Measurements from ENCODE around the gene MBD3L2B. TPM values are rescaled to one million over a fixed set of nuclear protein-coding genes. Genes with fewer than 3 reads are reported as not detected.

Gene MBD3L2B
- polyA plus RNA-seq, 1 of the 3 experiments (the other 2 are of a cell fraction) = not detected

- TF ChIP-seq PBX3 (IDR thresholded peaks at IDR 0.05) = no peak
- no peak for TF ChIP-seq USF1 (IDR thresholded peaks at IDR 0.05; ENCODE audit: borderline replicate concordance, low read depth)
These were observed 23.4 kb downstream of the MBD3L2B start (continued) for GRCh38 chr19:6997679-6998445.

DNA sequence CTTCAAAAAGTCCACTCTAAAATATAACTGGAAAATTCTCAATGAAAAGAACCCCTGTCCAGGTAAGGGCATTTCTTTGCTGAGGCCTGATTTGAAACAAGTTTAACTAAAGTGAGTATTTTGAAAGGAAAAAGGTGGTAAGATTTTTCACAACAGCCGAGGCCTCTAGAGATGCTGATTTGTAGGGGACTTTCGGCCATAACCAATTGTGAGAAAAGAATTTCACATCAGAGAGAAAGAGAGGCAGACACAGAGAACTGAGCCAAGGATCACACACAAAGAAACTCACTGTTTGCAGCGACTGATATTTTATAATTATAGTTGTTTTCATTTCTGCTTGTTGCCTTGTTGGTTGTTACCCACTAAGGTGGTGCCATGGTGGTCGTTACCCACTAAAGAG, 24.4 kb downstream of the MBD3L2B start:
- Histone ChIP-seq H3K36me3 (replicated peaks in 1 of 2; ENCODE audit: control insufficient read depth in 1 of 2, insufficient read depth in 2 of 2, low read length in 1 of 2) (no peaks in the 10 kb centered on the region), H3K4me3 (ENCODE audit: low read depth in 2 of 2, low read length in 1 of 2) (no peak overlapping the region), H4K20me1 (ENCODE audit: insufficient read depth) (no peaks in the 10 kb centered on the region), H3K4me1 (ENCODE audit: control insufficient read depth in 1 of 2, insufficient read depth in 2 of 2, low read depth in 1 of 2, low read length in 1 of 2) (no peaks in the 10 kb centered on the region), H3K9me3 (no peaks in the 10 kb centered on the region), H2AFZ (ENCODE audit: low read depth) (no peak overlapping the region), H3K27me3 (ENCODE audit: insufficient read depth) (no peaks in the 10 kb centered on the region; the same call in 1 of the 2 replicates), H3K9ac (no peak overlapping the region), H3F3A (replicated peaks; ENCODE audit: insufficient read depth) (no peaks in the 10 kb centered on the region), H3K9me2 (no peaks in the 10 kb centered on the region), H3K79me2 (ENCODE audit: insufficient read depth) (no peaks in the 10 kb centered on the region), H3K4me2 (no peak overlapping the region), H3K27ac (ENCODE audit: low read depth in 2 of 2, low read length in 1 of 2) (no peak overlapping the region)
- WGBS (ENCODE audit: low lambda C conversion rate) = 3% methylated on average over 4 of the region's 4 CpGs
- TF ChIP-seq FOSL2 (IDR thresholded peaks at IDR 0.05; ENCODE audit: borderline replicate concordance, low read depth) = no peak
- no peak for TF ChIP-seq POLR2AphosphoS5 (IDR thresholded peaks at IDR 0.05; ENCODE audit: low read depth, low read length)
- no peak for TF ChIP-seq TEAD4 (IDR thresholded peaks at IDR 0.05; ENCODE audit: borderline replicate concordance, insufficient read depth)
- no peak for TF ChIP-seq RFX5 (IDR thresholded peaks at IDR 0.05; ENCODE audit: low read length)
- TF ChIP-seq JUND (IDR thresholded peaks at IDR 0.05) = no peak
- TF ChIP-seq, protein P1, sequence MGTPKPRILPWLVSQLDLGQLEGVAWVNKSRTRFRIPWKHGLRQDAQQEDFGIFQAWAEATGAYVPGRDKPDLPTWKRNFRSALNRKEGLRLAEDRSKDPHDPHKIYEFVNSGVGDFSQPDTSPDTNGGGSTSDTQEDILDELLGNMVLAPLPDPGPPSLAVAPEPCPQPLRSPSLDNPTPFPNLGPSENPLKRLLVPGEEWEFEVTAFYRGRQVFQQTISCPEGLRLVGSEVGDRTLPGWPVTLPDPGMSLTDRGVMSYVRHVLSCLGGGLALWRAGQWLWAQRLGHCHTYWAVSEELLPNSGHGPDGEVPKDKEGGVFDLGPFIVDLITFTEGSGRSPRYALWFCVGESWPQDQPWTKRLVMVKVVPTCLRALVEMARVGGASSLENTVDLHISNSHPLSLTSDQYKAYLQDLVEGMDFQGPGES (IDR thresholded peaks at IDR 0.05; ENCODE audit: low read depth, low read length) = no peak
- no peak for TF ChIP-seq REST (IDR thresholded peaks at IDR 0.05; ENCODE audit: low read depth, low read length)
- TF ChIP-seq EZH2phosphoT487 (IDR thresholded peaks at IDR 0.05; ENCODE audit: borderline replicate concordance, low read depth) = no peak
- no peak for TF ChIP-seq PBX3 (IDR thresholded peaks at IDR 0.05)
- no peak for TF ChIP-seq SMC3 (IDR thresholded peaks at IDR 0.05; ENCODE audit: low read depth, low read length)
- TF ChIP-seq FOXJ3 (CRISPR knock-in tag; IDR thresholded peaks at IDR 0.05) = no peak
- TF ChIP-seq NFIC (IDR thresholded peaks at IDR 0.05; ENCODE audit: borderline replicate concordance) = no peak
- CTCF ChIA-PET = no interaction called here
- POLR2A ChIA-PET = no interaction called here
- no peak for DNase-seq

Measured in SK-N-SH (cell line).